ENCODE results near the gene MRGPRE.

Gene MRGPRE

DNA sequence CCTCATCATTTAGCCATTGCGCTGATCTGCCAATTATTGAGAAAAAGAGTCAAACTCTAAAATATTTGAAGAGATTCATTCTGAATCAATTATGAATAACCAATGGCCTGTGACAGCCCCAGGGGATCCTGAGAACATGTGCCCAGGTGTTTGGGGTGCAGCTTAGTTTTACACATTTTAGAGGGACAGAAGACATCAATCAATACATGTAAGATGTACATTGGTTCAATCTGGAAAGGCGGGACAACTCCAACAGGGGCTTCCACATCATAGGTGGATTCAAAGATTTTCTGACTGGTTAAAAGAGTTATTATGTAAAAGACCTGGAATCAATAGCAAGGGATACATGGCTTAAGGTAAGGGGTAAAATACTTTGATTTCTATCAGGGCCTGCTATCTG is 4.9 kb upstream of the MRGPRE start:
- Histone ChIP-seq H3F3A (ENCODE audit: insufficient read depth, low read length) (no peaks in the 10 kb centered on the region), H3K9me3 (replicated peaks; ENCODE audit: insufficient read depth, low read length) (no peaks in the 10 kb centered on the region), H3K79me2 (ENCODE audit: low read length) (no peaks in the 10 kb centered on the region), H2AFZ (ENCODE audit: low read length) (no peak overlapping the region), H3K9me2 (replicated peaks; ENCODE audit: insufficient read depth, low read length) (no peaks in the 10 kb centered on the region), H3K36me3 (replicated peaks; ENCODE audit: insufficient read depth, low read length) (no peaks in the 10 kb centered on the region), H3K4me1 (ENCODE audit: low read length) (no peaks in the 10 kb centered on the region; the same call in 1 of the 2 replicates), H3K27me3 (replicated peaks; ENCODE audit: insufficient read depth, low read length) (0 out of 2 replicates have a peak, but pooled peaks cover 6% of the 10 kb centered on the region), H3K4me2 (ENCODE audit: low read depth, low read length) (no peak overlapping the region), H3K4me3 (ENCODE audit: low read length) (no peak overlapping the region), H4K20me1 (ENCODE audit: insufficient read depth, low read length) (no peaks in the 10 kb centered on the region), H3K27ac (ENCODE audit: low read length) (no peak overlapping the region), H3K9ac (ENCODE audit: low read length) (no peak overlapping the region)
- TF ChIP-seq, protein P1, sequence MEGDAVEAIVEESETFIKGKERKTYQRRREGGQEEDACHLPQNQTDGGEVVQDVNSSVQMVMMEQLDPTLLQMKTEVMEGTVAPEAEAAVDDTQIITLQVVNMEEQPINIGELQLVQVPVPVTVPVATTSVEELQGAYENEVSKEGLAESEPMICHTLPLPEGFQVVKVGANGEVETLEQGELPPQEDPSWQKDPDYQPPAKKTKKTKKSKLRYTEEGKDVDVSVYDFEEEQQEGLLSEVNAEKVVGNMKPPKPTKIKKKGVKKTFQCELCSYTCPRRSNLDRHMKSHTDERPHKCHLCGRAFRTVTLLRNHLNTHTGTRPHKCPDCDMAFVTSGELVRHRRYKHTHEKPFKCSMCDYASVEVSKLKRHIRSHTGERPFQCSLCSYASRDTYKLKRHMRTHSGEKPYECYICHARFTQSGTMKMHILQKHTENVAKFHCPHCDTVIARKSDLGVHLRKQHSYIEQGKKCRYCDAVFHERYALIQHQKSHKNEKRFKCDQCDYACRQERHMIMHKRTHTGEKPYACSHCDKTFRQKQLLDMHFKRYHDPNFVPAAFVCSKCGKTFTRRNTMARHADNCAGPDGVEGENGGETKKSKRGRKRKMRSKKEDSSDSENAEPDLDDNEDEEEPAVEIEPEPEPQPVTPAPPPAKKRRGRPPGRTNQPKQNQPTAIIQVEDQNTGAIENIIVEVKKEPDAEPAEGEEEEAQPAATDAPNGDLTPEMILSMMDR (IDR thresholded peaks at IDR 0.05; ENCODE audit: low read length), result no peak
- TF ChIP-seq EZH2phosphoT487 (IDR thresholded peaks at IDR 0.05; ENCODE audit: low read length), result no peak
- DNase-seq, result no peak

GRCh38 chr11:3234846-3235245 is 2.6 kb upstream of the MRGPRE start:
- H3K4me1 ChIP-seq (ENCODE audit: low read length), result no peaks in the 10 kb centered on the region; the same call in 1 of the 2 replicates
- no peak overlapping the region for H3K27ac ChIP-seq (ENCODE audit: low read length)
- H3K4me3 ChIP-seq (ENCODE audit: low read length), result no peak overlapping the region
- TF ChIP-seq, protein P1 (IDR thresholded peaks at IDR 0.05; ENCODE audit: low read length), result no peak
- TF ChIP-seq EZH2 (optimal IDR thresholded peaks at IDR 0.05; ENCODE audit: low read depth, low read length), result no peak
- TF ChIP-seq EZH2phosphoT487 (IDR thresholded peaks at IDR 0.05; ENCODE audit: low read length), result no peak
- H4K20me1 ChIP-seq (ENCODE audit: insufficient read depth, low read length), result no peaks in the 10 kb centered on the region
- H3K27me3 ChIP-seq (replicated peaks; ENCODE audit: insufficient read depth, low read length), result 0 out of 2 replicates have a peak, but pooled peaks cover 6% of the 10 kb centered on the region
- H2AFZ ChIP-seq (ENCODE audit: low read length), result no peak overlapping the region
- H3K36me3 ChIP-seq (replicated peaks; ENCODE audit: insufficient read depth, low read length), result no peaks in the 10 kb centered on the region
- no peak overlapping the region for H3K4me2 ChIP-seq (ENCODE audit: low read depth, low read length)
- H3K9ac ChIP-seq (ENCODE audit: low read length), result no peak overlapping the region
- no peaks in the 10 kb centered on the region for H3K79me2 ChIP-seq (ENCODE audit: low read length)
- no peak for DNase-seq
- no peaks in the 10 kb centered on the region for H3F3A ChIP-seq (ENCODE audit: insufficient read depth, low read length)
- H3K9me3 ChIP-seq (replicated peaks; ENCODE audit: insufficient read depth, low read length), result no peaks in the 10 kb centered on the region
- H3K9me2 ChIP-seq (replicated peaks; ENCODE audit: insufficient read depth, low read length), result no peaks in the 10 kb centered on the region

DNA sequence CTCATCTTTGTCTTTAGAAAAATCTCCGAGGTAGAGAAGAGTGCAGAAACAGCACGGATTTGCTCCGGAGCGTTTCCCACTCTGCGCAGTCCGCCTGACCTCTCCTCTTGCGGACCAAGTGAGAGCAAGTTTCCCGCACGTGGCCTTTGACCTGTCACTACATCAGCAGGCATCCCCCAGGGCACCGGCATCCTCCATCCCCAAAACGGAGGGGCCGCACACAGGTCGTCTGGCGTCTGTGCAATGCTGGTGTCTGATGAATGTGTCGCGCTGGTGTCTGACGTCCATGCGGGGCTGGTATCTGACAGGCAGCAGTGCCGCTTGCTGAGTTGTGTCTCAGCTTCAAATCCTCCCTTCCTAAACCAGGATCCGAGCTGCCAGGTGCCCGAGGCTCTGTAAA is 739 bp upstream of the MRGPRE start:
- H3K79me2 ChIP-seq (ENCODE audit: low read length), result no peaks in the 10 kb centered on the region
- H3K4me2 ChIP-seq (ENCODE audit: low read depth, low read length), result no peak overlapping the region
- H4K20me1 ChIP-seq (ENCODE audit: insufficient read depth, low read length), result no peaks in the 10 kb centered on the region
- no peaks in the 10 kb centered on the region for H3K9me2 ChIP-seq (replicated peaks; ENCODE audit: insufficient read depth, low read length)
- no peak overlapping the region for H2AFZ ChIP-seq (ENCODE audit: low read length)
- no peak for DNase-seq
- no peak overlapping the region for H3K27ac ChIP-seq (ENCODE audit: low read length)
- no peak overlapping the region for H3K4me3 ChIP-seq (ENCODE audit: low read length)
- no peaks in the 10 kb centered on the region for H3K36me3 ChIP-seq (replicated peaks; ENCODE audit: insufficient read depth, low read length)
- no peaks in the 10 kb centered on the region for H3K9me3 ChIP-seq (replicated peaks; ENCODE audit: insufficient read depth, low read length)
- H3K4me1 ChIP-seq (ENCODE audit: low read length), result no peaks in the 10 kb centered on the region; the same call in 1 of the 2 replicates
- no peak overlapping the region for H3K9ac ChIP-seq (ENCODE audit: low read length)
- H3F3A ChIP-seq (ENCODE audit: insufficient read depth, low read length), result no peaks in the 10 kb centered on the region
- TF ChIP-seq EZH2phosphoT487 (IDR thresholded peaks at IDR 0.05; ENCODE audit: low read length), result no peak
- no peak for TF ChIP-seq EZH2 (optimal IDR thresholded peaks at IDR 0.05; ENCODE audit: low read depth, low read length)
- TF ChIP-seq, protein P1 (IDR thresholded peaks at IDR 0.05; ENCODE audit: low read length), result no peak
- 0 out of 2 replicates have a peak, but pooled peaks cover 6% of the 10 kb centered on the region for H3K27me3 ChIP-seq (replicated peaks; ENCODE audit: insufficient read depth, low read length)
